ENCODE results near the gene PHIP. TPM values are rescaled to one million over a fixed set of nuclear protein-coding genes. Genes with fewer than 3 reads are reported as not detected.

PHIP gene
- total RNA-seq, 1 experiment from 2014 or later = 26.5 TPM

- intact Hi-C loops (cut with micrococcal nuclease) = no loop called here
- DNase-seq (ENCODE audit: unreplicated experiment) = no peak
- Mint-ChIP-seq H3K4me1 (ENCODE audit: insufficient read depth, unreplicated experiment) (no peaks in the 10 kb centered on the region), H3K27ac (ENCODE audit: low read depth, unreplicated experiment) (no peak overlapping the region), H3K27me3 (ENCODE audit: insufficient read depth, unreplicated experiment) (no peaks in the 10 kb centered on the region), H3K36me3 (ENCODE audit: insufficient read depth, unreplicated experiment) (peaks cover 64% of the 10 kb centered on the region), H3K4me3 (ENCODE audit: unreplicated experiment) (no peak overlapping the region), H3K9me3 (ENCODE audit: unreplicated experiment) (no peaks in the 10 kb centered on the region)
- POLR2A ChIA-PET = interaction anchor here (1.2 kb wide), 1 partner anchor 68 kb away, joined by 3 read pairs; the partner anchor contains the start of gene PHIP
- no peak for TF ChIP-seq CTCF (IDR thresholded peaks at IDR 0.05; ENCODE audit: unreplicated experiment)
- BruUV-seq (replicated peaks) = no TSS peak
- CTCF ChIA-PET = no interaction called here
Measured at GRCh38 chr6:79010422-79010821, 67.6 kb downstream of the PHIP start.

GRCh38 chr6:79009819-79010218, 68.2 kb downstream of the PHIP start:
- H3K4me3 Mint-ChIP-seq (ENCODE audit: unreplicated experiment) = no peak overlapping the region
- H3K36me3 Mint-ChIP-seq (ENCODE audit: insufficient read depth, unreplicated experiment) = peaks cover 58% of the 10 kb centered on the region
- no peak for DNase-seq (ENCODE audit: unreplicated experiment)
- no peaks in the 10 kb centered on the region for H3K9me3 Mint-ChIP-seq (ENCODE audit: unreplicated experiment)
- H3K4me1 Mint-ChIP-seq (ENCODE audit: insufficient read depth, unreplicated experiment) = no peaks in the 10 kb centered on the region
- ChIA-PET POLR2A (interaction anchor here (1.2 to 1.3 kb wide), 2 partner anchors 10 to 68 kb away, joined by 3 read pairs; partner anchors contain the start of gene PHIP), CTCF (no interaction called here)
- intact Hi-C loops (cut with micrococcal nuclease) = no loop called here
- H3K27ac Mint-ChIP-seq (ENCODE audit: low read depth, unreplicated experiment) = no peak overlapping the region
- no peaks in the 10 kb centered on the region for H3K27me3 Mint-ChIP-seq (ENCODE audit: insufficient read depth, unreplicated experiment)
- BruUV-seq (replicated peaks) = no TSS peak
- TF ChIP-seq CTCF (IDR thresholded peaks at IDR 0.05; ENCODE audit: unreplicated experiment) = no peak

- intact Hi-C loops (cut with micrococcal nuclease) = no loop called here
- H3K9me3 Mint-ChIP-seq (ENCODE audit: unreplicated experiment) = no peaks in the 10 kb centered on the region
- no peak overlapping the region for H3K4me3 Mint-ChIP-seq (ENCODE audit: unreplicated experiment)
- ChIA-PET POLR2A (interaction anchor here (0.6 kb wide), 1 partner anchor 234 kb away, joined by 3 read pairs; no protein-coding TSS in a partner anchor), CTCF (no interaction called here)
- peaks cover 70% of the 10 kb centered on the region for H3K36me3 Mint-ChIP-seq (ENCODE audit: insufficient read depth, unreplicated experiment)
- no peaks in the 10 kb centered on the region for H3K27me3 Mint-ChIP-seq (ENCODE audit: insufficient read depth, unreplicated experiment)
- peak overlapping the region; percentile 9 for H3K27ac Mint-ChIP-seq (ENCODE audit: low read depth, unreplicated experiment)
- BruUV-seq (replicated peaks) = no TSS peak
- no peak for TF ChIP-seq CTCF (IDR thresholded peaks at IDR 0.05; ENCODE audit: unreplicated experiment)
- no peak for DNase-seq (ENCODE audit: unreplicated experiment)
- no peaks in the 10 kb centered on the region for H3K4me1 Mint-ChIP-seq (ENCODE audit: insufficient read depth, unreplicated experiment)
Measured at GRCh38 chr6:79005497-79005896, 72.6 kb downstream of the PHIP start.

GRCh38 chr6:79005024-79005423, 73.0 kb downstream of the PHIP start:
- DNase-seq (ENCODE audit: unreplicated experiment) = no peak
- Mint-ChIP-seq H3K36me3 (ENCODE audit: insufficient read depth, unreplicated experiment) (peaks cover 68% of the 10 kb centered on the region), H3K27ac (ENCODE audit: low read depth, unreplicated experiment) (peak overlapping the region; percentile 9), H3K27me3 (ENCODE audit: insufficient read depth, unreplicated experiment) (no peaks in the 10 kb centered on the region), H3K4me3 (ENCODE audit: unreplicated experiment) (no peak overlapping the region), H3K4me1 (ENCODE audit: insufficient read depth, unreplicated experiment) (no peaks in the 10 kb centered on the region), H3K9me3 (ENCODE audit: unreplicated experiment) (no peaks in the 10 kb centered on the region)
- intact Hi-C loops (cut with micrococcal nuclease) = no loop called here
- CTCF ChIA-PET = no interaction called here
- POLR2A ChIA-PET = no interaction called here
- BruUV-seq (replicated peaks) = no TSS peak
- no peak for TF ChIP-seq CTCF (IDR thresholded peaks at IDR 0.05; ENCODE audit: unreplicated experiment)

All from MCF 10A (cell line).